Activated CD4-positive, CD25-positive, alpha-beta regulatory T cell treated with anti-CD3 and anti-CD28 coated beads, Interleukin-2, amount 50 U/mL, for 72 hours (primary cell): ENCODE results near the gene UTS2.

ENCODE experiments used
- DNase-seq: peaks from one replicate; pipeline ENCODE4 v3.0.0; 2021

UTS2 gene

DNA sequence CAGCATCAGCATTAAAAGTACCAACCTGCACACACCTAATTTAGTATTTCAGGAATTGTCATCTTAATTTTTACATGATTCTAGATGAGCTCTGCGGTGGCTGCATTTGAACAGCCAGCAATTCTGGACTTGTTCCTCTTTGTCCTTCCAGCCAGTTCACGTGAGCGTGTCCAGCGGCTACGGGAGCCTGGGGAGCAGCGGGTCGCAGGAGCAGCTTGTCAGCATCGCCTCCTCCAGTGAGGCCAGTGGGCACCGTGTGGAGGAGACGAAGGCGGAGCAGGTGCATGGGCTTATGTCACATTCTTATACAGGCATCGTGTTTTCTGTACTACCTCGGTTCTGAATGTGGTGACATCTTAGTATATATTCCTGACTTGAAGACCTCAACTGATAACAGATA is 43.1 kb downstream of the UTS2 start:
- DNase-seq: no peak

DNA sequence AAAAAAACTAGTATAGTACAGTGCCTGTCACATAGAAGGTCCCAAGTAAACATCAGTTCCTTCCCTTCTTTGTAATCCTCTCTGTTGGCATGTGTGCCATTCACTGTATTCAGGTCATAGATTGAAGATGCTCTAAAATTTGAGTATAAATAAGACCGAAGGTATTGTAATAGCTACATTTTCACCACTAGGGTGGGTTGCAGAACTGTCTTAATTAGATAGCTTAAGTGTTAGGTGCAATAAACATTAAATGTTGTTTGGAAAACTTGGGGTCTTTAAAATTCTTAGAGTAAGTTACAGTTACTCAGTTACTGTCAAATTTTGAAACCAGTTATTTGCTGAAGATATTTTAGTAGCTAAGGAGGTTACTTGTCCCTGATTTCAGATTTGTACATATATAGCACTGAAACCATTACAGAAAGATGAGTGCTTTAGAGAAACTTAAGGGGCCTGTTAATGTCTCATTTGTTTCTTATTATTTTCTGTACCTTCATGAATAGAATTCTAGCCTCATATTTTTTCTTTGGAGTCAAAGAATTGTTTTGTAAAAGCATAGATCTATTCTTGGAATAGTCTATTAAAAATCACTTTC is 44.5 kb downstream of the UTS2 start:
- no peak for DNase-seq

DNA sequence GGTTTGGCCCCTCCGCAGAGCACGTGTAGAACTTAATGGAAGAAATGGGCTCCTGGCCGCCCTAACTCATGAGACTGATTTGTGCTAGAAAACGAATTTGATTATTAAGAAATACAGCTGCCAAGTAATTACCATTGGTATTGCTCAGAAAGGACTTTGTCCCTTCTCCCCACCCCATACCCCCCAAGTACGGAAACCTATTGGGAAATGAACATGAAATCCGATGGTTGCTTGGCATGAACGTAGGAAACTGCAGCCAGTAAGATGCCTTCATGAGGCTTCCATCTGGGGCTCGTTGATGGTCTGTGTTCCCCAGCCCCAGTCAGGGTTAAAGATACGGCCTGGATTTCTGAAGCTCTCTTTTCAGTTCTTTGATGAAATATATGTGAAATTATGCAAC is 47.4 kb downstream of the UTS2 start:
- DNase-seq: no peak
